CD4-positive, alpha-beta memory T cell (primary cell): ENCODE results near the gene SEPTIN11. TPM values are rescaled to one million over a fixed set of nuclear protein-coding genes. Genes with fewer than 3 reads are reported as not detected.

Experiments
- CTCF ChIA-PET: fragments of 350-600 bp; sonication (Branson Sonifier 250); formaldehyde crosslinking; loops from one replicate; lab custom pipeline; 2021; ENCODE audit warnings: inconsistent platforms; ENCODE audit not compliant: partially characterized antibody; lab: Charles Lee
- POLR2A ChIA-PET: fragments of 350-600 bp; sonication (Branson Sonifier 250); formaldehyde crosslinking; loops from one replicate; lab custom pipeline; 2021; ENCODE audit not compliant: partially characterized antibody; lab: Charles Lee
- DNase-seq, 5 donors: peaks; one replicate each; pipeline versions ENCODE4 v3.0.0 to v3.0.0-alpha.2; 2020 to 2022; ENCODE audit warnings: mixed read lengths in 1 of 5
- H3K27ac ChIP-seq: one replicate; pipeline ENCODE4 v1.7.0; 2013; ENCODE audit warnings: low read depth, low read length
- H3K27me3 ChIP-seq: 2 replicates; pipeline ENCODE4 v1.7.0; 2013; ENCODE audit warnings: mild to moderate bottlenecking, low read length, moderate library complexity; ENCODE audit not compliant: insufficient read depth
- H3K36me3 ChIP-seq: 2 replicates; pipeline ENCODE4 v1.7.0; 2013; ENCODE audit warnings: mild to moderate bottlenecking, low read length, moderate library complexity; ENCODE audit not compliant: insufficient read depth
- H3K4me1 ChIP-seq: 2 replicates; pipeline ENCODE4 v1.7.0; 2013; ENCODE audit warnings: mild to moderate bottlenecking, low read length, moderate library complexity; ENCODE audit not compliant: insufficient read depth
- H3K4me3 ChIP-seq, 2 donors: one replicate each; pipeline ENCODE4 v1.7.0; 2013; ENCODE audit warnings: low read length in 2 of 2, mild to moderate bottlenecking in 1 of 2
- H3K9me3 ChIP-seq, 2 donors: one replicate each; pipeline ENCODE4 v1.7.0; 2013; ENCODE audit warnings: low read length in 2 of 2, control low read depth in 1 of 2; ENCODE audit not compliant: control insufficient read depth in 1 of 2
- H3K27ac Mint-ChIP-seq, 7 donors: one replicate each; pipeline ENCODE4 v1.8.0; 2020 to 2021; ENCODE audit warnings: mixed read lengths in 7 of 7, mild to moderate bottlenecking in 6 of 7, inconsistent platforms in 3 of 7, moderate library complexity in 3 of 7
- H3K27me3 Mint-ChIP-seq, 2 donors: one replicate each; pipeline ENCODE4 v1.8.0; 2020 to 2021; ENCODE audit warnings: mixed read lengths in 2 of 2
- H3K36me3 Mint-ChIP-seq, 2 donors: one replicate each; pipeline ENCODE4 v1.8.0; 2020 to 2021; ENCODE audit warnings: mixed read lengths in 2 of 2, inconsistent platforms in 1 of 2, mild to moderate bottlenecking in 1 of 2
- H3K4me1 Mint-ChIP-seq, 4 donors: one replicate each; pipeline ENCODE4 v1.8.0; 2020 to 2021; ENCODE audit warnings: mixed read lengths in 4 of 4, mild to moderate bottlenecking in 1 of 4
- H3K4me3 Mint-ChIP-seq, 8 donors: one replicate each; pipeline ENCODE4 v1.8.0; 2020 to 2021; ENCODE audit warnings: mixed read lengths in 8 of 8, mild to moderate bottlenecking in 7 of 8, moderate library complexity in 6 of 8, inconsistent platforms in 3 of 8
- H3K9me3 Mint-ChIP-seq, 8 donors: one replicate each; pipeline ENCODE4 v1.8.0; 2020 to 2021; ENCODE audit warnings: mixed read lengths in 8 of 8, mild to moderate bottlenecking in 5 of 8, inconsistent platforms in 3 of 8, moderate library complexity in 1 of 8
- intact Hi-C: fragments of 100-400 bp; cut with micrococcal nuclease; formaldehyde crosslinking; loops from one replicate; pipeline ENCODE4 v1.15.1; 2023
- polyA plus RNA-seq, 2 donors: library from polyadenylated mRNA; unstranded; fragments of 300-500 nt; fragmentation: Illumina TruSeq; gene quantifications; one replicate each; pipeline ENCODE4 v1.2.3, GENCODE V29; 2021
- total RNA-seq, 2 experiments: library from RNA; stranded (reverse); gene quantifications; one replicate each; pipeline ENCODE4 v1.2.3, GENCODE V29; 2021

Gene SEPTIN11
- total and polyA plus RNA-seq, 4 experiments from 2014 or later = 21.9 to 31.3 (median 27.7) TPM

- Histone ChIP-seq H3K27me3 (no peaks in the 10 kb centered on the region), H3K9me3 (no peaks in the 10 kb centered on the region), H3K4me3 (no peak overlapping the region), H3K36me3 (no peaks in the 10 kb centered on the region), H3K27ac (no peak overlapping the region), H3K4me1 (peaks cover 49% of the 10 kb centered on the region)
- POLR2A ChIA-PET = interaction anchor here (0.9 to 2.2 kb wide), 4 partner anchors 9 to 29 kb away, joined by 3 to 9 read pairs (median 4); no protein-coding TSS in a partner anchor
- DNase-seq = no peak
- intact Hi-C loops = no loop called here
- H3K36me3 Mint-ChIP-seq = peaks cover 0 to 4% of the 10 kb centered on the region in 2 donors
- no peaks in the 10 kb centered on the region for H3K27me3 Mint-ChIP-seq
- CTCF ChIA-PET = interaction anchor here (0.6 to 1.7 kb wide), 6 partner anchors 9 to 216 kb away, joined by 3 to 9 read pairs (median 4); no protein-coding TSS in a partner anchor
- H3K27ac Mint-ChIP-seq = peak overlapping the region in 2 of 7 donors; percentile 67 to 86
- H3K4me3 Mint-ChIP-seq = peak overlapping the region in 5 of 8 donors; percentile 26 to 84 (median 57)
- peaks cover 44 to 61% (median 52%) of the 10 kb centered on the region in 4 donors for H3K4me1 Mint-ChIP-seq
- H3K9me3 Mint-ChIP-seq = no peaks in the 10 kb centered on the region
Measured at GRCh38 chr4:76977736-76978350, 28.3 kb downstream of the SEPTIN11 start.

- POLR2A ChIA-PET = no interaction called here
- peaks cover 0 to 2% (median 0%) of the 10 kb centered on the region in 8 donors for H3K9me3 Mint-ChIP-seq
- H3K4me3 ChIP-seq = no peak overlapping the region
- no peaks in the 10 kb centered on the region for H3K36me3 ChIP-seq
- H3K9me3 ChIP-seq = no peaks in the 10 kb centered on the region
- intact Hi-C loops = no loop called here
- peak overlapping the region in 3 of 7 donors; percentile 1 to 62 (median 12) for H3K27ac Mint-ChIP-seq
- no peaks in the 10 kb centered on the region for H3K27me3 Mint-ChIP-seq
- H3K36me3 Mint-ChIP-seq = peaks cover 0 to 4% of the 10 kb centered on the region in 2 donors
- H3K27ac ChIP-seq = no peak overlapping the region
- H3K27me3 ChIP-seq = no peaks in the 10 kb centered on the region
- H3K4me1 ChIP-seq = peaks cover 63% of the 10 kb centered on the region
- peaks cover 55 to 75% (median 65%) of the 10 kb centered on the region in 4 donors for H3K4me1 Mint-ChIP-seq
- CTCF ChIA-PET = no interaction called here
- DNase-seq = no peak
- peak overlapping the region in 1 of 8 donors; percentile 0 for H3K4me3 Mint-ChIP-seq
Measured at GRCh38 chr4:76979236-76979635, 29.7 kb downstream of the SEPTIN11 start.

- intact Hi-C loops = loop anchor here (10.0 kb wide), 1 partner anchor 1465 kb away; the partner anchor contains the start of genes RCHY1 and THAP6
Measured at GRCh38 chr4:76980261-76980660, 30.7 kb downstream of the SEPTIN11 start.

GRCh38 chr4:76981644-76982043 is 32.1 kb downstream of the SEPTIN11 start:
- H3K9me3 Mint-ChIP-seq = peaks cover 0 to 2% (median 0%) of the 10 kb centered on the region in 8 donors
- no peaks in the 10 kb centered on the region for H3K9me3 ChIP-seq
- H3K4me1 ChIP-seq = peaks cover 75% of the 10 kb centered on the region
- peaks cover 67 to 97% (median 80%) of the 10 kb centered on the region in 4 donors for H3K4me1 Mint-ChIP-seq
- CTCF ChIA-PET = interaction anchor here (1.1 to 1.2 kb wide), 2 partner anchors 17 to 22 kb away, joined by 3 to 4 read pairs; no protein-coding TSS in a partner anchor
- H3K4me3 Mint-ChIP-seq = peak overlapping the region in 7 of 8 donors; percentile 10 to 88 (median 74)
- H3K27ac ChIP-seq = no peak overlapping the region
- POLR2A ChIA-PET = interaction anchor here (0.9 kb wide), 1 partner anchor 31 kb away, joined by 3 read pairs; no protein-coding TSS in a partner anchor
- no peaks in the 10 kb centered on the region for H3K27me3 Mint-ChIP-seq
- H3K4me3 ChIP-seq = no peak overlapping the region
- no peaks in the 10 kb centered on the region for H3K36me3 ChIP-seq
- no peak for DNase-seq
- H3K27me3 ChIP-seq = no peaks in the 10 kb centered on the region
- intact Hi-C loops = loop anchor here (10.0 kb wide), 1 partner anchor 1467 kb away; the partner anchor contains the start of genes RCHY1 and THAP6
- peaks cover 0 to 4% of the 10 kb centered on the region in 2 donors for H3K36me3 Mint-ChIP-seq
- H3K27ac Mint-ChIP-seq = peak overlapping the region in 6 of 7 donors; percentile 7 to 61 (median 48)

More at GRCh38 chr4:76980261-76980660, 30.7 kb downstream of the SEPTIN11 start:
- Mint-ChIP-seq H3K27ac (no peak overlapping the region), H3K27me3 (no peaks in the 10 kb centered on the region), H3K4me3 (no peak overlapping the region), H3K36me3 (peaks cover 0 to 4% of the 10 kb centered on the region in 2 donors), H3K9me3 (peaks cover 0 to 2% (median 0%) of the 10 kb centered on the region in 8 donors), H3K4me1 (peaks cover 62 to 85% (median 73%) of the 10 kb centered on the region in 4 donors)
- Histone ChIP-seq H3K27me3 (no peaks in the 10 kb centered on the region), H3K27ac (no peak overlapping the region), H3K36me3 (no peaks in the 10 kb centered on the region), H3K9me3 (no peaks in the 10 kb centered on the region), H3K4me1 (peaks cover 73% of the 10 kb centered on the region), H3K4me3 (no peak overlapping the region)
- DNase-seq = no peak
- ChIA-PET CTCF (interaction anchor here (1.2 kb wide), 1 partner anchor 16 kb away, joined by 3 read pairs; no protein-coding TSS in a partner anchor), POLR2A (interaction anchor here (0.5 to 1.6 kb wide), 2 partner anchors 9 to 299 kb away, joined by 3 to 6 read pairs; no protein-coding TSS in a partner anchor)

- Mint-ChIP-seq H3K9me3 (peaks cover 0 to 2% (median 0%) of the 10 kb centered on the region in 8 donors), H3K27me3 (no peaks in the 10 kb centered on the region), H3K36me3 (peaks cover 0 to 4% of the 10 kb centered on the region in 2 donors), H3K4me3 (peak overlapping the region; percentile 53 to 88 (median 74)), H3K4me1 (peaks cover 66 to 95% (median 79%) of the 10 kb centered on the region in 4 donors), H3K27ac (peak overlapping the region; percentile 65 to 85 (median 83))
- Histone ChIP-seq H3K4me3 (no peak overlapping the region), H3K4me1 (peaks cover 77% of the 10 kb centered on the region), H3K36me3 (no peaks in the 10 kb centered on the region), H3K27ac (no peak overlapping the region), H3K9me3 (no peaks in the 10 kb centered on the region), H3K27me3 (no peaks in the 10 kb centered on the region)
- DNase-seq = peak in 3 of 5 donors; percentile 16 to 32 (median 19)
- ChIA-PET POLR2A (interaction anchor here (1.2 to 1.4 kb wide), 3 partner anchors 8 to 13 kb away, joined by 3 to 5 read pairs (median 5); no protein-coding TSS in a partner anchor), CTCF (interaction anchor here (0.9 to 1.6 kb wide), 10 partner anchors 10 to 220 kb away, joined by 3 to 9 read pairs (median 3); no protein-coding TSS in a partner anchor)
- intact Hi-C loops = loop anchor here (10.0 kb wide), 1 partner anchor 1468 kb away; the partner anchor contains the start of genes RCHY1 and THAP6
Measured at GRCh38 chr4:76982638-76983584, 33.4 kb downstream of the SEPTIN11 start.

GRCh38 chr4:76984127-76984526 is 34.6 kb downstream of the SEPTIN11 start:
- Mint-ChIP-seq H3K36me3 (peaks cover 0 to 2% of the 10 kb centered on the region in 2 donors), H3K9me3 (peaks cover 0 to 2% (median 0%) of the 10 kb centered on the region in 8 donors), H3K27me3 (no peaks in the 10 kb centered on the region), H3K4me1 (peaks cover 61 to 95% (median 78%) of the 10 kb centered on the region in 4 donors), H3K4me3 (peak overlapping the region in 7 of 8 donors; percentile 34 to 85 (median 68)), H3K27ac (peak overlapping the region; percentile 48 to 93 (median 80))
- intact Hi-C loops = loop anchor here (1.0 to 10.0 kb wide), 2 partner anchors 35 to 1469 kb away; partner anchors contain the start of genes RCHY1, SEPTIN11 and THAP6
- Histone ChIP-seq H3K27ac (no peak overlapping the region), H3K9me3 (no peaks in the 10 kb centered on the region), H3K36me3 (no peaks in the 10 kb centered on the region), H3K4me3 (peak overlapping the region in 1 of 2 donors; percentile 3), H3K27me3 (no peaks in the 10 kb centered on the region), H3K4me1 (peaks cover 76% of the 10 kb centered on the region)
- CTCF ChIA-PET = interaction anchor here (1.5 kb wide), 2 partner anchors 13 to 48 kb away, joined by 3 to 8 read pairs; no protein-coding TSS in a partner anchor
- POLR2A ChIA-PET = interaction anchor here (0.6 to 1.4 kb wide), 3 partner anchors 9 to 12 kb away, joined by 3 to 5 read pairs (median 3); no protein-coding TSS in a partner anchor
- peak in 4 of 5 donors; percentile 36 to 56 (median 45) for DNase-seq
